Mononuclear cell (primary cell): ENCODE data around the gene ANKRD44. TPM values are rescaled to one million over a fixed set of nuclear protein-coding genes. Genes with fewer than 3 reads are reported as not detected.

ENCODE experiments used
- H3K27me3 ChIP-seq: 2 replicates; pipeline ENCODE4 v1.6.0; 2011; ENCODE audit warnings: low read length, control low read depth; ENCODE audit not compliant: insufficient read depth
- H3K4me1 ChIP-seq: 2 replicates; pipeline ENCODE4 v1.5.1; 2011; ENCODE audit warnings: mild to moderate bottlenecking, low read length, control low read depth; ENCODE audit not compliant: insufficient read depth
- H3K4me3 ChIP-seq: 2 replicates; pipeline ENCODE4 v1.5.1; 2011; ENCODE audit warnings: mild to moderate bottlenecking, low read length, moderate library complexity
- H3K9me3 ChIP-seq: 2 replicates; pipeline ENCODE4 v1.5.1; 2011; ENCODE audit warnings: low read depth, mild to moderate bottlenecking, control low read depth, low read length
- total RNA-seq: library from RNA; depleted of rRNA; stranded (reverse); fragments of >200 nt; gene quantifications from one replicate; pipeline ENCODE4 v1.2.3, GENCODE V29; 2012

Gene ANKRD44
- total RNA-seq, 1 donor, result 171 TPM

GRCh38 chr2:196957881-196958525, 352.6 kb downstream of the ANKRD44 start:
- no peaks in the 10 kb centered on the region for H3K4me1 ChIP-seq
- no peak overlapping the region for H3K4me3 ChIP-seq
- H3K27me3 ChIP-seq, result no peaks in the 10 kb centered on the region
- no peaks in the 10 kb centered on the region for H3K9me3 ChIP-seq

GRCh38 chr2:196957442-196957841, 353.1 kb downstream of the ANKRD44 start:
- Histone ChIP-seq H3K27me3 (no peaks in the 10 kb centered on the region), H3K4me3 (no peak overlapping the region), H3K4me1 (no peaks in the 10 kb centered on the region), H3K9me3 (no peaks in the 10 kb centered on the region)

- no peak overlapping the region for H3K4me3 ChIP-seq
- H3K4me1 ChIP-seq, result no peaks in the 10 kb centered on the region
- no peaks in the 10 kb centered on the region for H3K27me3 ChIP-seq
- no peaks in the 10 kb centered on the region for H3K9me3 ChIP-seq
Observed at GRCh38 chr2:196956069-196956468, 354.5 kb downstream of the ANKRD44 start.

- H3K9me3 ChIP-seq, result no peaks in the 10 kb centered on the region
- no peaks in the 10 kb centered on the region for H3K27me3 ChIP-seq
- no peak overlapping the region for H3K4me3 ChIP-seq
- H3K4me1 ChIP-seq, result no peaks in the 10 kb centered on the region
Observed at GRCh38 chr2:196955036-196955435, 355.5 kb downstream of the ANKRD44 start.

- Histone ChIP-seq H3K27me3 (no peaks in the 10 kb centered on the region), H3K4me1 (no peaks in the 10 kb centered on the region), H3K9me3 (no peaks in the 10 kb centered on the region), H3K4me3 (no peak overlapping the region)
Observed at GRCh38 chr2:196954001-196954400, 356.6 kb downstream of the ANKRD44 start.

- H3K4me3 ChIP-seq, result no peak overlapping the region
Observed at GRCh38 chr2:196952936-196953335, 357.6 kb downstream of the ANKRD44 start.

GRCh38 chr2:196951973-196952372, 358.6 kb downstream of the ANKRD44 start:
- Histone ChIP-seq H3K4me3 (no peak overlapping the region), H3K4me1 (no peaks in the 10 kb centered on the region), H3K27me3 (no peaks in the 10 kb centered on the region), H3K9me3 (no peaks in the 10 kb centered on the region)

More at GRCh38 chr2:196952936-196953335, 357.6 kb downstream of the ANKRD44 start:
- Histone ChIP-seq H3K27me3 (no peaks in the 10 kb centered on the region), H3K4me1 (no peaks in the 10 kb centered on the region), H3K9me3 (no peaks in the 10 kb centered on the region)

- Histone ChIP-seq H3K4me3 (no peak overlapping the region), H3K27me3 (no peaks in the 10 kb centered on the region), H3K9me3 (no peaks in the 10 kb centered on the region), H3K4me1 (no peaks in the 10 kb centered on the region)
Observed at GRCh38 chr2:196949116-196949515, 361.5 kb downstream of the ANKRD44 start.

- Histone ChIP-seq H3K4me3 (no peak overlapping the region), H3K9me3 (no peaks in the 10 kb centered on the region), H3K4me1 (no peaks in the 10 kb centered on the region), H3K27me3 (no peaks in the 10 kb centered on the region)
Observed at GRCh38 chr2:196944570-196944969, 366.0 kb downstream of the ANKRD44 start.

GRCh38 chr2:196941398-196942078, 369.0 kb downstream of the ANKRD44 start:
- H3K4me3 ChIP-seq, result no peak overlapping the region
- H3K9me3 ChIP-seq, result no peaks in the 10 kb centered on the region
- no peaks in the 10 kb centered on the region for H3K27me3 ChIP-seq
- H3K4me1 ChIP-seq, result no peaks in the 10 kb centered on the region

GRCh38 chr2:196939371-196939770, 371.2 kb downstream of the ANKRD44 start:
- H3K4me3 ChIP-seq, result no peak overlapping the region
- H3K27me3 ChIP-seq, result no peaks in the 10 kb centered on the region
- no peaks in the 10 kb centered on the region for H3K4me1 ChIP-seq
- H3K9me3 ChIP-seq, result no peaks in the 10 kb centered on the region

Other genes with a start within 250 kb of the ANKRD44 start
- gene SF3B1, start 124.2 kb upstream of the ANKRD44 start, total RNA-seq, result 702 TPM
- gene COQ10B, start 142.8 kb upstream of the ANKRD44 start, total RNA-seq, result 109 TPM
- 90.6 TPM for gene HSPD1, start 189.1 kb upstream of the ANKRD44 start, total RNA-seq
- 35.7 TPM for gene HSPE1, start 189.6 kb upstream of the ANKRD44 start, total RNA-seq
- gene MOB4, start 205.3 kb upstream of the ANKRD44 start, total RNA-seq, result 87.6 TPM